ENCODE results near the gene PTPN2. TPM values are rescaled to one million over a fixed set of nuclear protein-coding genes. Genes with fewer than 3 reads are reported as not detected.

Gene PTPN2
- total RNA-seq, 2 experiments from 2014 or later = 49.4 to 53.8 TPM

- Histone ChIP-seq H3K4me3 (ENCODE audit: low read length) (no peak overlapping the region), H3K27me3 (ENCODE audit: control insufficient read depth in 1 of 2, insufficient read depth in 2 of 2, low read length in 2 of 2) (no peaks in the 10 kb centered on the region), H3K36me3 (ENCODE audit: insufficient read depth, low read length) (no peaks in the 10 kb centered on the region), H3K27ac (ENCODE audit: low read depth in 1 of 2, low read length in 2 of 2) (no peak overlapping the region), H3K4me1 (ENCODE audit: insufficient read depth, low read length) (peaks cover 11% of the 10 kb centered on the region), H3K9me3 (ENCODE audit: control insufficient read depth in 1 of 2, insufficient read depth in 1 of 2, low read length in 2 of 2) (no peaks in the 10 kb centered on the region)
- DNase-seq (no peak), ATAC-seq (ENCODE audit: poor library complexity) (no peak)
- POLR2A ChIA-PET = no interaction called here
- H3K36me3 Mint-ChIP-seq (ENCODE audit: low read depth) = peaks cover 6% of the 10 kb centered on the region
- CTCF ChIA-PET = no interaction called here
- peaks cover 17% of the 10 kb centered on the region for H3K4me1 Mint-ChIP-seq (ENCODE audit: low read depth)
- no peak overlapping the region for H3K4me3 Mint-ChIP-seq
- intact Hi-C loops (cut with DNase I, micrococcal nuclease) = no loop called here
- no peaks in the 10 kb centered on the region for H3K27me3 Mint-ChIP-seq
- no peak for TF ChIP-seq CTCF (IDR thresholded peaks at IDR 0.05)
- no peaks in the 10 kb centered on the region for H3K9me3 Mint-ChIP-seq
- no peak overlapping the region for H3K27ac Mint-ChIP-seq
These were observed 129.5 kb downstream of the PTPN2 start for GRCh38 chr18:12754511-12754910.

GRCh38 chr18:12751891-12752290 lies 132.1 kb downstream of the PTPN2 start:
- Mint-ChIP-seq H3K36me3 (ENCODE audit: low read depth) (no peaks in the 10 kb centered on the region), H3K27ac (no peak overlapping the region), H3K27me3 (no peaks in the 10 kb centered on the region), H3K9me3 (no peaks in the 10 kb centered on the region), H3K4me1 (ENCODE audit: low read depth) (peaks cover 23% of the 10 kb centered on the region), H3K4me3 (no peak overlapping the region)
- H3K36me3 ChIP-seq (ENCODE audit: insufficient read depth, low read length) = no peaks in the 10 kb centered on the region
- CTCF ChIA-PET = no interaction called here
- no peak overlapping the region for H3K27ac ChIP-seq (ENCODE audit: low read depth in 1 of 2, low read length in 2 of 2)
- ATAC-seq (ENCODE audit: poor library complexity) = no peak
- H3K4me1 ChIP-seq (ENCODE audit: insufficient read depth, low read length) = peaks cover 13% of the 10 kb centered on the region
- no peak for DNase-seq
- intact Hi-C loops (cut with DNase I, micrococcal nuclease) = no loop called here
- TF ChIP-seq CTCF (IDR thresholded peaks at IDR 0.05) = no peak
- POLR2A ChIA-PET = no interaction called here
- no peaks in the 10 kb centered on the region for H3K27me3 ChIP-seq (ENCODE audit: control insufficient read depth in 1 of 2, insufficient read depth in 2 of 2, low read length in 2 of 2)
- no peak overlapping the region for H3K4me3 ChIP-seq (ENCODE audit: low read length)
- H3K9me3 ChIP-seq (ENCODE audit: control insufficient read depth in 1 of 2, insufficient read depth in 1 of 2, low read length in 2 of 2) = no peaks in the 10 kb centered on the region

GRCh38 chr18:12751503-12751884 lies 132.5 kb downstream of the PTPN2 start:
- no peak for ATAC-seq (ENCODE audit: poor library complexity)
- H3K36me3 ChIP-seq (ENCODE audit: insufficient read depth, low read length) = no peaks in the 10 kb centered on the region
- H3K27ac ChIP-seq (ENCODE audit: low read depth in 1 of 2, low read length in 2 of 2) = no peak overlapping the region
- peaks cover 13% of the 10 kb centered on the region for H3K4me1 ChIP-seq (ENCODE audit: insufficient read depth, low read length)
- intact Hi-C loops (cut with DNase I, micrococcal nuclease) = no loop called here
- no peak overlapping the region for H3K4me3 ChIP-seq (ENCODE audit: low read length)
- H3K27ac Mint-ChIP-seq = no peak overlapping the region
- H3K4me1 Mint-ChIP-seq (ENCODE audit: low read depth) = peaks cover 23% of the 10 kb centered on the region
- no peaks in the 10 kb centered on the region for H3K27me3 ChIP-seq (ENCODE audit: control insufficient read depth in 1 of 2, insufficient read depth in 2 of 2, low read length in 2 of 2)
- no peaks in the 10 kb centered on the region for H3K9me3 ChIP-seq (ENCODE audit: control insufficient read depth in 1 of 2, insufficient read depth in 1 of 2, low read length in 2 of 2)
- no peaks in the 10 kb centered on the region for H3K27me3 Mint-ChIP-seq
- TF ChIP-seq CTCF (IDR thresholded peaks at IDR 0.05) = no peak
- H3K36me3 Mint-ChIP-seq (ENCODE audit: low read depth) = no peaks in the 10 kb centered on the region
- POLR2A ChIA-PET = no interaction called here
- CTCF ChIA-PET = no interaction called here
- DNase-seq = no peak
- H3K4me3 Mint-ChIP-seq = no peak overlapping the region
- H3K9me3 Mint-ChIP-seq = no peaks in the 10 kb centered on the region

Measured in CD4-positive, alpha-beta T cell (primary cell).